ENCODE measurements around the gene FBXO28.

GRCh38 chr1:224114787-224115175 is 870 bp downstream of the FBXO28 start:
- TF ChIP-seq CTCF (IDR thresholded peaks at IDR 0.05) (no peak), POLR2A (IDR thresholded peaks at IDR 0.05) (no peak)
